ENCODE data around the gene PRDM7.
"Not testable (repeated sequence)": the region's sequence is repeated elsewhere in the genome, so short reads cannot be mapped to it uniquely, and the experiment has no call there.

Gene PRDM7

DNA sequence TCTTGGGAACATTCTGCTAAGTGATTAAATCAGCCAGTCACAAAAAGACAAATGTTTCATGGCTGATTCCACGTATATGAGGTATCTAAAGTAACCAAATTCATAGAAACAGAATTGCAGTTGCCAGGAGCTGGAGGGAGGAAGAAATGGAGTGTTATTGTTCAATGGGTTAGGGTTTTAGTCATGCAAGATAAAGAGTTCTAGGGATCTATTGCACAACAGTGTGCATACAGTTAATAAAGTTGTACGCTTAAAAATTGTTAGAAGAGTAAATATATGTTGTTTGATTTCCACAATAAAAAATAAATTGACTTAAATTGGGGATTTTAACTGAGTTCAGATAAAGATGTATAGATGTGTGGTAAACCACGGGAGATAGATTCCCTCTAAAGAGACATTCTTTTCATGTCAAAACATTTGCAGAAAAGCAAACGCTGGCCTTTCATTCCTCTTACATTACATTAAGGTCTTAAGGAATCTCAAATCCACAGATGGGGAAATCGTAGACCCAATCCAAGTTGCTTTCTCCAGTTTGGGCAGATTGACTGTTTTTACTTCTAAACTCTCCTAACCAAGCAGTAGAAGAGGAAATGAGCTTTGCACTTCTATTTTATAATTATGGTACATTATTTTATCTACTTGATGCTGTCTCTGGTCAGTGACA, 4.6 kb downstream of the PRDM7 start:
- DNase-seq (ENCODE audit: low read depth in 4 of 4, low spot score in 1 of 4), result no peak

DNA sequence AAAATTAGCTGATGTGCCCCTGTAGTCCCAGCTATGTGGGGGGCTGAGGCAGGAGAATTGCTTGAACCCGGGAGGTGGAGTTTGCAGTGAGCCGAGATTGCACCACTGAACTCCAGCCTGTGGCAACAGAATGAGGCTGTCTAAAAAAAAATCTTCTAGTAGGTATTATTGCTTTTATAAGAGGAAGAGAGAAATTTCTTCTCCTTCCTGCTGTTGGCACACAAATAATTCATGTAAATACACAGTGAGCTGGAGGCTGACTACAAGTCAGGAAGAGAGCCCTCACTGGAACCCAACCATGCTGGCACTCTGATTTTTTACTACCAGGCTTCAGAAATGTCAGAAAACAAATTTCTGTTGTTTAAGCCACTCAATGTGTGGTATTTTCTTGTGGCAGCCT, 6.7 kb downstream of the PRDM7 start:
- no peak for DNase-seq (ENCODE audit: low read depth in 4 of 4, low spot score in 1 of 4)

DNA sequence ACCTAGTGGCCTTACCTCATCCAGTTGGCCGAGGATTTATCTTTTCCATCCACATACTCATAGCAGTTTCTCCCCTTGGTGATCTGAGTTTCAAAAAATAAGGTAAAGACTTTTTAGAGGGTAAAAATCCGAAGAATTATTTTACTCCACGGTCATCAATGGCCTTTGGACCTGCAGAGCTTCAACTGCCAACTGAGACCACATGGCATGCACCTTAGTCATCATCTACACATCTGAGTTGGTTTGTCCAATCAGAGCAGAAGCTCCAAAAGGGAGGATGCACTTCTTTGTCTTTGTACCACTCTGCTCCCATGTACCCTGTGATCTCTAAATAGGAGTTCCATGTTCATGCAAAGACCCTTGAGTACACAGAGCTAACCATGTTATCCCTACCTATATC, 15.7 kb downstream of the PRDM7 start:
- no peak for DNase-seq (ENCODE audit: low read depth in 4 of 4, low spot score in 1 of 4)

DNA sequence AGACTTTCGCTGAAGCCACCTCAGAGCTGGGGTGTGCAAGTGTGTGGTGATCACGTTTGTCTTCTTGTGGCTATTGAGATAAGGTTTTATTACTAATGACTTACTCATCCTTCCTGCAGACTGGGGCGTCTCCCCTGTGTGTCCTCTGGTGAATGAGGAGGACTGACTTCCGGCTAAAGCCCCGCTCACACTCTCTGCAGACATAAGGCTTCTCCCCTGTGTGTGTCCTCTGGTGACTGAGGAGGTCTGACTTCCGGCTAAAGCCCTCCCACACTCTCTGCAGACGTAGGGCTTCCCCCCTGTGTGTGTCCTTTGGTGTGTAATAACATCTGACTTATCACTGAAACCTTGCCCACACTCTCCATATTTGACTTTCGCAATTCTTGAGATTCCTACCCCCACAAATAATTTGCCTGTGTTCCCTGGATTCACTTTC, 19.4 kb downstream of the PRDM7 start:
- DNase-seq (ENCODE audit: low read depth in 4 of 4, low spot score in 1 of 4), result no peak

DNA sequence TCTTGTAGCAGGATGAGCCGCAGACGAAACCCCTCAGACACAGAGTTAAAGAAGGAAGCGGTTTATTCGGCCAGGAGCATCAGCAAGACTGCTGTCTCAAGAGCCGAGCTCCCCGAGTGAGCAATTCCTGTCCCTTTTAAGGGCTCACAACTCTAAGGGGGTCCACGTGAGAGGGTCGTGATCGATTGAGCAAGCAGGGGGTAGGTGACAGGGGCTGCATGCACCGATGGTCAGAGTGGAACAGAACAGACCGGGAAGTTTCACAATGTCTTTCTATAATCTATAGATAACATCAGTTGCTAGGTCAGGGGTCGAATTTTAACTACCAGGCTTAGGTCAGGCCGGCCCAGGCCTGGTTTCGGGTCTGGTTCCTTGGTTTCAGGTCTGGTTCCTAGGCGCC, 20.6 kb downstream of the PRDM7 start:
- not testable (repeated sequence) for DNase-seq (ENCODE audit: low read depth in 4 of 4, low spot score in 1 of 4)

DNA sequence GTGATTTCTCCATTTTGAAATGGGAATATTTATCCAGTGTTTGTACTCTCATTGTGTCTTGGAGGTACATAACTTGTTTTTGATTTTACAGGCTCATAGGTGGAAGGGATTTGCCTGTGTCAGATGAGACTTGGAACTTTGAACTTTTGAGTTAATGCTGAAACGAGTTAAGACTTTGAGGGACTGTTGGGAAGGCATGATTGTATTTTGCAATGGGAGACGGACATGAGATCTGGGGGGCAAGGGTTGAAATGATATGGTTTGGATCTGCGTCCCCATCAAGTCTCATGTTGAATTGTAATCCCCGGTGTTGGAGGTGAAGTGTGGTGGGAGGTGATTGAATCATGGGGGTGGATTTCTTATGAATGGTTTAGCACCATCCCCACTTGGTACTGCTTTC, 21.8 kb downstream of the PRDM7 start:
- no peak for DNase-seq (ENCODE audit: low read depth in 4 of 4, low spot score in 1 of 4)

DNA sequence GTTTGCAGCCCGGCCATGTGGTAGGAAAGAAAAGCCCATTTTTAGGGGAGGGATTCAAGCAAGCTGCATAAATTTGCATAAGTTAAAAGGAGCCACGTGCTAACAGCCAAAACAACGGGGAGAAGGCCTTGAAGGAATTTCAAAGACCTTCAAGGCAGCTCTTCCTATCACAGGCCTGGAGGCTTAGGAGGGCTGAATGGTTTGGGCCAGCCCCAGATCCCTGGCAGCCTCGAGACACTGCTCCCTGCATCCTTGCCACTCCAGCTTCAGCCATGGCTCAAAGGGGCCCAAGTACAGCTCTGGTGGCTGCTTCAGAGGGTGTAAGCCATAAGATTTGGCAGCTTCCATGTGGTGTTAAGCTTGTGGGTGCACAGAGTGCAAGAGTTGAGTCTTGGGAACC, 22.6 kb downstream of the PRDM7 start:
- DNase-seq (ENCODE audit: low read depth in 4 of 4, low spot score in 1 of 4), result no peak

DNA sequence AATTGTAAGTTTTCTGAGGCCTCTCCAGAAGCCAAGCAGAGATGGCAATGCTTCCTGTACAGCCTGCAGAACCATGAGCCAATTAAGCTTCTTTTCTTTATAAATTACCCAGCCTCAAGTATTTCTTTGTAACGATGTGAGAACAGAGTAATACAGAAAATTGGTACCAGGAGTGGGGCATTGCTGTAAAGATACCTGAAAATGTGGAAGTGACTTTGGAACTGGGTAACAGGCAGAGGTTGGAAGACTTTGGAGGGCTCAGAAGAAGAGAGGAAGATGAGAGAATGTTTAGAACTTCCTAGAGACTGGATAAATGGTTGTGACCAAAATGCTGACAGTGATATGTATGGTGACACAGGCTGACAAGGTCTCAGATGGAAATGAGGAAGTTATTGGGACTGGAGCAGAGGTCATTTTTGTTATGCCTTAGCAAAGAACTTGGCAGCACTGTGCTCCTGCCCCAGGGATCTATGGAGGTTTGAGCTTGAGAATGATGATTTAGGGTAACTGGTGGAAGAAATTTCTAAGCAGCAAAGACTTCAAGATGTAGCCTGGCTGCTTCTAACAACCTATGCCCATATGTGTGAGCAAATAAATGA, 23.1 kb downstream of the PRDM7 start:
- DNase-seq (ENCODE audit: low read depth in 4 of 4, low spot score in 1 of 4), result no peak

DNA sequence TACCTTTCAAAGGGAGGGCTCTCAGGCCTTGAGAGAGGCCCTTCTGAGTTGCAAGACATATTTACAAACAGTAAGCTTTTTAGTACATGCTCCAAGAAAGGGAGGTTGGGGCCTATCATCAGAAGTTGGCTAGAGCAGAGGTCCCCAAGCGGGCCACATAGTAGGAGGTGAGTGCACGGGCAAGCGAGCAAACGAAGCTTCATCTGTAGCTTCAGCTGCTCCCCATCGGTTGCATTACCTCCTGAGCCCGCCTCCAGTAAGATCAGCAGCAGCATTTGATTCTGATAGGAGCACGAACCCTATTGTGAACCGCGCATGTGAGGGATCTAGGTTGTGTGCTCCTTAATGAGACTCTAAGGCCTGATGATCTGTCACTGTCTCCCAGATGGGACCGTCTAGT, 26.2 kb downstream of the PRDM7 start:
- no peak for DNase-seq (ENCODE audit: low read depth in 4 of 4, low spot score in 1 of 4)

DNA sequence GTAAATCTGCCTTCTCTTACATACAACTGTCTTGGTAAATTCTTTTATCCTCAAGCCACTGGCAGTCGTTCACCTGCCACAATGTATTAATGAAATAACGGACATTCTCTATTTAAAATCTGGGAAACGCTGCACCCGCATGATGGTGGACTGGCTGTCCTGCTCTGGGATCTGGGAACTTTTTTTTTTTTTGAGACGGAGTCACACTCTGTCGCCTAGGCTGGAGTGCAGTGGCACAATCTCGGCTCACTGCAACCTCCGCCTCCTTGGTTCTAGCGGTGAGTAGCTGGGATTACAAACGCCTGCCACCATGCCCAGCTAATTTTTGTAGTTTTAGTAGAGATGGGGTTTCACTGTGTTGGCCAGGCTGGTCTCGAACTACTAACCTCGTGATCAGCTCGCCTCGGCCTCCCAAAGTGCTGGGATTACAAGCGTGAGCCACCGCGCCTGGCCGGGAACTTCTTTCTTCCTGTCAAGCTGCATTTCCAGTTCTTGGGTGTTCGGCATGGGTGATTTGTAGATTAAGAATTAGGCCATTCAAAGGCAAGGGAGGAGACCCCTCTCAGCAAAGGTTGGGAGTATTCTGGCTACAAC, 28.3 kb downstream of the PRDM7 start:
- no peak for DNase-seq (ENCODE audit: low read depth in 4 of 4, low spot score in 1 of 4)

DNA sequence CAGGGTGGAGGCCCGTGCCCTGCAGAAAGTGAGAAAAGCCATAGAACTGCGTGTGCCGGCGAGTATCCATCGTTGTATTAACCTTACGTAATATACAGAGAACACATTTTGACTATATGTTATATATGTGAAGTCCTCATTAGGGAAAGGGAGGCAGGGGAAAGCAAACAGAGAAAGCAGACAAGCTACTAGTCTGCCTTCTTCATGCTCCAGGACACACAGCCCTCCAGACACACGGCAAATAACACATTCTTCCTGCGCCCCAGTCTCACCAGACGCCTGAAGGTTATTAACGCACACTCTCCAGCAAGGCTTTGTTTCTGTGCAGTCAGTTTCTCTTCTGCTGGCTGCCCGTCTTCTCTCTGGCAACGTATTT, 28.8 kb downstream of the PRDM7 start:
- no peak for DNase-seq (ENCODE audit: low read depth in 4 of 4, low spot score in 1 of 4)

DNA sequence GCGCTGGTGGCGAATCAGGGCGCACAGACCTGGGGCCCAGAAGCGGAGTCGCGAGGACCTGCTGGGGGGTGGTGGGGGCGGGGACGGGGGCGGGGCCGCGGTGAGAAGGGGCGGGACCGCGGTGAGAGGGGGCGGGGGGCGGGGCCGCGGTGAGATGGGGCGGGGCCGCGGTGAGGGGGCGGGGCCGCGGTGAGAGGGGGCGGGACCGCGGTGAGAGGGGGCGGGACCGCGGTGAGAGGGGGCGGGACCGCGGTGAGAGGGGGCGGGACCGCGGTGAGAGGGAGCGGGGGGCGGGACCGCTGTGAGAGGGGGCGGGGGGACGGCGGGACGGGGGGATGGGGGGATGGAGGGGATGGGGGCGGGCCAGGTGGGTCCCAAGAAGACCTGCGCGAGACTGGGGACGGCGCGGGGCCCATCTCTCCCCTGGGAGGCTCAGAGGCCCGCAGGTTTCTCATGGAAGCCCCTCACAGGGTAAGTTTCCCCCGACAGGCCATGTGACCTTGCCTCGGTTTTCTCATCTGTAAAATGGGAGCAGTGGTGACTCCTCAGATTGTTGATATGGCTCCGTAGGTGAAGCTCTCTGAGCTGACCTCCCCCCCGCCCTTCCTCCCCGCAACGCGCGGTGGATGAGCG, 29.3 kb downstream of the PRDM7 start:
- no peak for DNase-seq (ENCODE audit: low read depth in 4 of 4, low spot score in 1 of 4)

DNA sequence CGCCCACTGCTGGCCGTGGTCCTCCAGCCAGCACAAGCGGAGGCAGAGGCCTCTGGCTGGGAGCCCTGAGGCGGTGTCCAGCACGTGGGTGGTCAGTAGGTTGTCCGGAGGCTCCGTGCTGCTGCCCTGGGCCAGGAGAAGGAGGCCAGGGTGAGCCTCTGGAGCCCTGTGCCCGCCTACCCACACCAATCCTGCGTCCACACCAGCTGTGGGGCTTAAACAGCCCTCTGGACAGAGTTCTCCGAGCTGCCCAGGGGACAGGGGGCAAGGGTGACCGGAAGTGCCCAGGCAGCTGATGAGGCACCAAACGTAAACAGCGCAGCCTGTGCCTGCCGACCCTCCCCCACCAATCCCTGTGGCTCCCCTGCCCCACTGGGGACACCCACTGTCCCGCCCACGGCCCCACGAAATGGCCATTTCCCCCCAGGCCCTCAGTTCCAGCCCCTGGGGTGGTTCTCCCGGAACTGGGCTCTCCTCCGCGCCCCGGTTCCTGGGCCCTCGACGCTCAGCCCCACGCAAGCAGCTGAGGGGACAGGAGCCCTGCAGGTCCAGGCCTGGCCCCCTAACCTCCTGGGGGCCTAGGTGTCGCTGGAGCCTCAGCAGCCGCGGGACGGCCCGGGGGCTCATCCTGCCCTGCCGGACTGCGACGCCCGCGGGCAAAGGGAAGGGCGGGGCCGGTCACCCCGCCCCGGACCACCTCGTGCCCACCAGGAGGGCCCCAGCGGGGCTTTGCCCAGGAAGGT, 30.0 kb downstream of the PRDM7 start:
- no peak for DNase-seq (ENCODE audit: low read depth in 4 of 4, low spot score in 1 of 4)

DNA sequence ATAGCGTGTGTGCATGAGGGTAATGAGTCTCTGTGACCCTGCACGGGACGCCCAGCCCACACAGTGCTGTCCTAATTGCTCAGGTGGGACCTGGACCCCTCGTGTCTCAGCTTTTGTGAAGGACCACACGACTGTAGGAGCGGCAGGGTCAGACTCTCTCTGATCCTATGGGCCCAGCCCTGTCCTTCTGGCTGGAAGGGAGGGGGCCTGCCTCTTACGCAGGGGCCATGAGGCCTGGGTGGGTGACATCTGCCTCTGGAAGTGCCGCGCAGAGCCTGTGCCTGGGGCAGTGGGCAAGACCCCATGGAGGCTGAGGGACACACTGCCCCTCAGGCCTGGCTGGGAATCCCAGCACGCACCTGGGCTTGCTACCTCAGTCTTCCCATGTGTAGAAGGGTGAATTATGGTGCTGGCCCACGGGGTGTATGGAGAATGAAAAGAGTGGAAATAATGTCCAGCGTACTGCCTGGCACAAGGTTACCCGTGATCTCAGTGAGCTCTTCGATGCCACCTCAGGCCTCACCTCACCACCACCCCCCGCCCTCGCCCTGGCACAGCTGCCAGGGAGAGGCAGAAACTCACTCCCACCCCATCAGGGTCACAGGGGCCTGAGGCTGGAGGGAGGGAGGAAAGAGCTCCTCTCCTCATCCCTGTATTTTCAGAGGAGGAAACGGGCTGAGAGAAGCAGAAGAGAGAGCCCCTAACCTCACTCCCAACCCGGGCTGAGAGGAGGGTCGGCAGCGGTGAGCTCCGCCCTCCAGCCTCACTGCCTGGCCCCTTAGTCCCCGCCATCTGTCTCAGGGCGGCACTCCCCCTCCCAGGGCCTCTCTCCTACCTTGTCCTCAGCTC, 30.8 kb downstream of the PRDM7 start:
- DNase-seq (ENCODE audit: low read depth in 4 of 4, low spot score in 1 of 4), result no peak

DNA sequence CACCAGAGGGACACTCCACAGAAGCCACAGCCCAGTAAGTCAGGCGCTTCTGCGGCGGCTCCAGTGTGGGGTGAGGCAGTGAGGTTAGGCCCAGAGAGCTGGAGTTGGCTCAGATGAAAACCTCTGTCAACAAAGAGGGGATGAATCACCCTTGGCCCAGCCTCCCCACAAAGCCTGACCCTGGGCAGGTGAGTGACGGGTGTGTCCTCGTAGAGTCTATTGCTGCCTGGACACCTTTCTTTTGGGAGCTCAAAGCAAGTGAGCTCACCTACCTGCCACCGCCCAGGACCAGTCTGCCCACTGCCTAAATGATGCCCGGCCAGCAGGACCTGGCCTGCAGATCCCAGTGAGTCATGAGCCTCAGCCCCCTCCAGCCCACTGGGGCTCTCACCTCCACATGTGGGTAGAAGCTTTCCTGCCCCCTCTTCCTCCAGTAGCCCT, 33.0 kb downstream of the PRDM7 start:
- DNase-seq (ENCODE audit: low read depth in 4 of 4, low spot score in 1 of 4), result no peak

DNA sequence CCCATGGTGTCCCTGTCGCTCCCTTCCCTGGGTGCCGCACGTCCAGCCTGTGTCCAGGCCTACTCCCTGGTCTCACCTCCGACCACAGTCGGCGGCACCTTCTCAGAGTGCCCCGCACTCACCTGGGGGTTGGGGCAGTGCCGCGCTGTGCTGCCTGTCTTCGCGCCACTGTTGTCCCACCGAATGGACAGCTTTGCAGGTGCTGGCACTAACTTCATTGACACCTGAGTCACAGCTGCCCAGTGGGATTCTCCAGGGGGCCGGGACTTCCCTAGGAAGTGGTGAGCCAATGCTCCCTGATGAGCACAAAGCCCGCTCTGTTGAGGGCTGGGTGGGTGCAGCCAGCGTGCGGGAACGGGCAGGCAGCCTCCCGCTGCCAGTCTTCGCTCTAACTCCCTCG, 33.6 kb downstream of the PRDM7 start:
- no peak for DNase-seq (ENCODE audit: low read depth in 4 of 4, low spot score in 1 of 4)

DNA sequence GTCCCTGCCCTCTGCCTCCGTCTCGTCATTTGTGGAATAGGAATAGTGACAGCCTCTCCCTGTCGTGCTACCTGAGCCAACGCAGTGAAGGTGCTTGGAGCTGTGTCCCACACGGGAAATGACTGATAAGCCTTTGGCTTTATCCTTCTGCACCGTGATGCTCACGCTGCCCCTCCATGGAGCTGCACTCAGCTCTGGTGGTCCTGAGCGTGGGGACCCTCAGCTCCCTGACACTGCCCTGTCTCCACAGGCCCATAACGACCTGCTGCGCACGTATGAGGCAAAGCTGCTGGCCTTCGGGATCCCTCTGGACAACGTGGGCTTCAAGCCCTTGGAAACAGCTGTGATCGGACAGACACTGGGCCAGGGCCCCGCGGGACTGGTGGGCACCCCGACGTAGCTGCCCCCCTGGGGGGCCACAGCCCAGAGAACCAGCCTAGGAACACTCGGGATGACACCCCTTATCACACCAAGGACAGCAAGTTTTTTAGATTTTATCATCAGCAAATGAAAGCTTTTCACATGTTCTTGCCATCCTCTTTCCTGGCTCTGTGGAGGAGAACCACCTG, 34.1 kb downstream of the PRDM7 start:
- no peak for DNase-seq (ENCODE audit: low read depth in 4 of 4, low spot score in 1 of 4)

DNA sequence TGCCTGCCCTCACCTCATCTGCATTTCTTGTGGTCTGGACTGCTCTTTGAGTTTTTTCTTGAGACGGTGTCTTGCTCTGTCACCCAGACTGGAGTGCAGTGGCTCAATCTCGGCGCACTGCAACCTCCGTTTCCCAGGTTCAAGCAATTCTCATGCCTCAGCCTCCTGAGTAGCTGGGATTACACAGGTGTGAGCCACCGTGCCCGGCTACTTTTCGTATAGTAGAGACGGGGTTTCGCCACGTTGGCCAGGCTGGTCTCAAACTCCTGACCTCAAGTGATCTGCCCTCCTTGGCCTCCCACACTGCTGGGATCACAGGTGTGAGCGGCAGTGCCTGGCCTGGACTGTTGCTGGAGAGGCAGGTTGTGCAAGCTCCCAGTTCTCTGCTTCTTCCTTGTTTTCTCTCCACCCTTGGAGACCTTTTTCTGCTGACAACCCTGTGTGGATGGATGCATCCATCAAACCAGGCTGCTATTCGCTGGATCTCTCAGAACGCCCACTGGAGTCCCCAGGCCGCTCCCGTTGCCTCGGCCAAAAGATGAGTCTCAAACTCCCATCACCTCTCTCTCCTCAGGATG, 35.1 kb downstream of the PRDM7 start:
- no peak for DNase-seq (ENCODE audit: low read depth in 4 of 4, low spot score in 1 of 4)

DNA sequence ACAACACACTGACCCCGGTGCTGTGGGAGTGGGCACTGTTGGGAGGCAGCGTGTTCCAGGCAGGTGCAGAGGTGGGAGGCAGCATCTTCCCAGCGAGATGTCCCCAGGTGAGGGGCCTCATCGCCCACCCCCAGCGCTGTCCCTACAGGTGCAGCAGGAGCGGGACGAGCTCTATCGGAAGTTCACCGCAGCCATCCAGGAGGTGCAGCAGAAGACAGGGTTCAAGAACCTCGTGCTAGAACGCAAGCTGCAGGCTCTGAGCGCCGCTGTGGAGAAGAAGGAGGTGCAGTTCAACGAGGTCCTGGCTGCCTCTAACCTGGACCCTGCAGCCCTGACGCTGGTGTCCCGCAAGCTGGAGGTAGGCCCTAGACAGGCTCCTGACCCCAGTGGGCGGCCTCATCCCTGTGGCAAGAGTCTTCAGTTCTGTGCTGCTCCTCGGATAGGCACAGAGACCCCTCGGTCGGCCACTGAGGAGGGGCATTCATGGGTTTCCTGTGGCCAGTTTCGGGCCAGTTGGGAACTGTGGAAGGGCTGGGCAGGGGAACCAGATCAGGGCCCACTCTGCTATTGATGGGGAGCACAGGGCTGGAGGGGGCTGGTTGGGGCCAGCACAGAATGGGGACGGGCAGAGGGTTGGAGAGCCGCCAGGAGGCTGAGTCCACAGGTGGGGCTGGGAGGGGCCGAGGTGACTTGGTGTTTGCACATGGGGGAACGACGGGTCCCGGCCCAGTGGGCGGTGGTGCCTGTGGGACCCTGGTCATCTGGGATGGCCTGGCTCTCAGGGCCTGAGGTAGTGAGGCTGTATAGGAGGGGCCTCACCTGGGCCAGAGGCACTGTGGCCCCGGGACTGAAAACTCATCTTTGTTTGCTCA, 36.7 kb downstream of the PRDM7 start:
- no peak for DNase-seq (ENCODE audit: low read depth in 4 of 4, low spot score in 1 of 4)
